ENCODE data around the gene RAB35. TPM values are rescaled to one million over a fixed set of nuclear protein-coding genes. Genes with fewer than 3 reads are reported as not detected.
"Not testable (repeated sequence)": the region's sequence is repeated elsewhere in the genome, so short reads cannot be mapped to it uniquely, and the experiment has no call there.

Gene RAB35
- total RNA-seq, 1 donor from 2014 or later, result 52.2 TPM

- intact Hi-C loops (cut with DNase I), result no loop called here
- ATAC-seq (no peak), DNase-seq (ENCODE audit: low spot score) (no peak)
These were observed 47.3 kb downstream of the RAB35 start for GRCh38 chr12:120069278-120069677.

GRCh38 chr12:120067901-120068300 lies 48.7 kb downstream of the RAB35 start:
- no peak for DNase-seq (ENCODE audit: low spot score)
- no peak for ATAC-seq
- intact Hi-C loops (cut with DNase I), result no loop called here

GRCh38 chr12:120067084-120067869 lies 49.3 kb downstream of the RAB35 start:
- ATAC-seq (no peak), DNase-seq (ENCODE audit: low spot score) (no peak)
- intact Hi-C loops (cut with DNase I), result no loop called here

- intact Hi-C loops (cut with DNase I), result no loop called here
- no peak for ATAC-seq
- DNase-seq (ENCODE audit: low spot score), result no peak
These were observed 50.2 kb downstream of the RAB35 start for GRCh38 chr12:120066341-120066740.

DNA sequence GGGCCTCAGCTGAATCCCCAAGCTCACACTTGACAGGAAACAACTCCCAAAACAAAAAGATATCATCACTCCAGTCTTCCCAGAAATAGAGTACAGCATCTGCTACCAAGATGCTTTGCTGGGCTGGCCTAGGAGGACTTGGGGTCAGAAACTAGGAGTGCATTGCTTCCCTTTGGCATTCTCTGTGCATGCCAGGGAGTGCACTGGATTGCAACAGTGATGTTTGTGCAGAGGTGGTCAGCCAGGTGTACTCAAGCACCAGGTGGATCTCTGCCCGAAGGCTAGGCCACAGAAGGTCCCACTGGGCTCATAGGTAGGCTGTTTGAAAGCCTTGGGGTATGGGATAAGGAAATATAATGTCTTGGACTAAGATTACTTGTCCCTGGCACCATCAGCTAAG lies 51.1 kb downstream of the RAB35 start:
- intact Hi-C loops (cut with DNase I), result no loop called here
- ATAC-seq (no peak), DNase-seq (ENCODE audit: low spot score) (no peak)

- DNase-seq (ENCODE audit: low spot score) (no peak), ATAC-seq (no peak)
- intact Hi-C loops (cut with DNase I), result no loop called here
These were observed 52.3 kb downstream of the RAB35 start for GRCh38 chr12:120064054-120064940.

GRCh38 chr12:120062976-120063579 lies 53.5 kb downstream of the RAB35 start:
- ATAC-seq (no peak), DNase-seq (ENCODE audit: low spot score) (no peak)
- intact Hi-C loops (cut with DNase I), result no loop called here

GRCh38 chr12:120061575-120062214 lies 54.9 kb downstream of the RAB35 start:
- DNase-seq (ENCODE audit: low spot score) (no peak), ATAC-seq (no peak)
- intact Hi-C loops (cut with DNase I), result no loop called here

DNA sequence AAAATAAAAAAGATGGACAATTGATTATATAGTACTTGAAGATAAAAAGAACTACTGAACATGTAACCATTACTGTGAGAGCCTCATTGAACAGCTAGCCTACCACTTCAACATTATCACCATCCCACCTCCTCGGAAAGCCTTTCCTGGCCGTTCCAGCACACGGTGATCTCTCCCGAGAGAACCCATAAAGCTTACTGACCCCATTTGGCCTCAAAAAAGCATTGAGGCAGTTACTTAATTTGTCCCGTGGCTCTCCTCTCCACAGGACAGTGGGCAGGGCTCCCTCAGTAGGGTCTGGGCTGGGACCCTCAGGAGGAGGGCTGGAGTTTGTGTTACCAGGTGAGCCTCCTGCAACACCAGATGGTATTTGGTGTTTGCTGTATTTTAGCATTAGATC lies 55.8 kb downstream of the RAB35 start:
- DNase-seq (ENCODE audit: low spot score) (no peak), ATAC-seq (no peak)
- intact Hi-C loops (cut with DNase I), result no loop called here

GRCh38 chr12:120060196-120060595 lies 56.4 kb downstream of the RAB35 start:
- DNase-seq (ENCODE audit: low spot score) (no peak), ATAC-seq (no peak)
- intact Hi-C loops (cut with DNase I), result no loop called here

DNA sequence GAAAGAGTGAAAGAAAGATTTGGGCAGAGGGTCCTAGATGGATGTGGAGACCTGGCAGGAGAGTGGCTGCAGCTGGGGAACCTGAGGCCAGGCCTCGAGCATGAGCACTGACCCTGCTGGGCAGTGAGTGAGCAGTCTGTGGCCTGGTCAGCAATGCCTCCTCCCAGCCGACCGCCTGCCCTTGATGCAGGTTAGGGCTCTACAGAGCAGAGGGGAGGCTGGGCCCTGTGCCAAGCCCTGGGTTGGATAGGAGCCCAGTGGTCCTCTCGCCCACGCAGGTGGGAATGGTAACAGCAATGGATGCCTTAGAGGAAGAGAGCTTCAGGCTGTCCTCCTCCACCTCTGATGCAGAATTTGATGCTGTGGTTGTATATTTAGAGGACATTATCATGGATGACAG lies 59.8 kb downstream of the RAB35 start:
- no peak for ATAC-seq
- DNase-seq (ENCODE audit: low spot score), result no peak

GRCh38 chr12:120055231-120056000 lies 61.1 kb downstream of the RAB35 start:
- ATAC-seq (no peak), DNase-seq (ENCODE audit: low spot score) (no peak)
- intact Hi-C loops (cut with DNase I), result no loop called here

More for the DNA sequence above, 59.8 kb downstream of the RAB35 start:
- intact Hi-C loops (cut with DNase I), result no loop called here

DNA sequence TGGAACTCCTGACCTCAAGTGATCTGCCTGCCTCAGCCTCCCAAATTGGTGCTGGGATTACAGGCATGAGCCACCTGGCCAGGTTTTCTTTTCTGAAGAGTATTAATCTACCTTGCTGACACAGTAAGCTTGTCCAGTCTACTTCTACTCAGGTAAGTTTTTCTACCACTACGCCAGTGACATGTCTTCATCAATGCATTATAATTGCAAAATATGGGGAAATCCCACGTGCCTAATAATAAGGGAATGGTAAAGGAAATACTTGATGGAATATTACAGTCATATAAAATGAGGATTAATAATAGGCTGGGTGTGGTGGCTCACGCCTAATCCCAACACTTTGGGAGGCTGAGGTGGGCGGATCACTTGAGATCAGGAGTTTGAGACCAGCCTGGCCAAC lies 62.3 kb downstream of the RAB35 start:
- ATAC-seq, result no peak
- no peak for DNase-seq (ENCODE audit: low spot score)
- intact Hi-C loops (cut with DNase I), result no loop called here

DNA sequence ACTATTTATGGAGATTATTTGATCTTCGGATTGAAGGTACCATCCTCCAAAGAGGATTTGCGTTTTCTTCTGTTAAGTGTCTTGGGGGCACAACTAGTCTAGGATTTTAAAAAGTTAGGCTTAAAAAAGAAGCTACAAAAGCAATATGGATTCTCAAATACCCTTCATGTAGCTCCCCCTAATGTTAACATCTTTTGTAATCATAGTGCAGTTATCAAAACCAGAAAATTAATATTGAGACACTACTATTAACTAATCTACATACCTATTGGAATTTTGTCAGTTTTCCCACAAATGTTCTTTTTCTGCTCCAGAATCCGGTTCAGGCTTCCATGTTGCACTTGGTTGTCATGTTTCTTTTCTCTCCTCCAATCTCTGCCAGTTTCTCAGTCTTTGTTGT lies 65.0 kb downstream of the RAB35 start:
- intact Hi-C loops (cut with DNase I), result no loop called here
- ATAC-seq (no peak), DNase-seq (ENCODE audit: low spot score) (no peak)

GRCh38 chr12:120049426-120049825 lies 67.1 kb downstream of the RAB35 start:
- intact Hi-C loops (cut with DNase I), result no loop called here
- DNase-seq (ENCODE audit: low spot score), result no peak
- ATAC-seq, result no peak

DNA sequence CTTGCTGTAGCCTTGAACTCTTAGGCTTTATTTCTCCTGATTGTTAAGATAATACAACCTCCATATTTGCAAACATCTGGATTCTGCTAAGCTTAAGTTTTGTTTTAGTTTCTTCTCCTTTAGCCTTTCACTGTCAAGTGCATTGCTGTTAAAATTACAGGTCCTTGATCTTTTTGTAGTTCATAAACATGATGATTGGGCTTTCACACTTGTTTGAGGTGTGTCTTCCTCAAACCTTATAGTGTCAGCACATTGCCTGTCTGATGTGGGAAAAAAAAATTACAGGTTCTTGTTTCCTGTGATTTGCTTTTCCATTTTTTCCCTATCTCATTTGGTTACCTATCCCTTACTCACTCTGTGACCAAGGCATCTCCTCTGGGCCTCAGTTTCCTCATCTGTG lies 68.3 kb downstream of the RAB35 start:
- ATAC-seq (no peak), DNase-seq (ENCODE audit: low spot score) (no peak)
- intact Hi-C loops (cut with DNase I), result no loop called here

GRCh38 chr12:120047072-120047471 lies 69.5 kb downstream of the RAB35 start:
- ATAC-seq (no peak), DNase-seq (ENCODE audit: low spot score) (no peak)
- intact Hi-C loops (cut with DNase I), result no loop called here

GRCh38 chr12:120045367-120045766 lies 71.2 kb downstream of the RAB35 start:
- ATAC-seq; DNase-seq (ENCODE audit: low spot score); intact Hi-C loops (cut with DNase I): not testable (repeated sequence)

All from sciatic nerve (tissue), 2 donors.